HG02885 (cell line): ENCODE measurements around the gene FGD6.
"Not testable (repeated sequence)": the region's sequence is repeated elsewhere in the genome, so short reads cannot be mapped to it uniquely, and the experiment has no call there.

Experiments used
- ATAC-seq: cut with Tn5 transposase; IDR thresholded peaks from one replicate; pipeline ENCODE4 v1.9.1; 2021; ENCODE audit warnings: mild to moderate bottlenecking; ENCODE audit not compliant: unreplicated experiment, poor library complexity

The FGD6 gene

GRCh38 chr12:95207407-95207806, 9.9 kb downstream of the FGD6 start:
- ATAC-seq, result no peak

- ATAC-seq, result no peak
These were observed 10.4 kb downstream of the FGD6 start for GRCh38 chr12:95206916-95207315.

GRCh38 chr12:95205685-95206084, 11.6 kb downstream of the FGD6 start:
- ATAC-seq, result no peak

GRCh38 chr12:95205016-95205624, 12.1 kb downstream of the FGD6 start:
- no peak for ATAC-seq

GRCh38 chr12:95204141-95204866, 13.0 kb downstream of the FGD6 start:
- no peak for ATAC-seq

GRCh38 chr12:95203487-95204030, 13.7 kb downstream of the FGD6 start:
- no peak for ATAC-seq

- ATAC-seq, result no peak
These were observed 14.4 kb downstream of the FGD6 start for GRCh38 chr12:95202691-95203486.

GRCh38 chr12:95201056-95201670, 16.1 kb downstream of the FGD6 start:
- ATAC-seq, result no peak

- ATAC-seq, result no peak
These were observed 17.0 kb downstream of the FGD6 start for GRCh38 chr12:95200128-95200894.

- ATAC-seq, result peak; percentile 71
These were observed 18.4 kb downstream of the FGD6 start for GRCh38 chr12:95198914-95199313.

- ATAC-seq, result no peak
These were observed 19.6 kb downstream of the FGD6 start for GRCh38 chr12:95197636-95198035.

- not testable (repeated sequence) for ATAC-seq
These were observed 20.2 kb downstream of the FGD6 start for GRCh38 chr12:95196875-95197569.

GRCh38 chr12:95195122-95195521, 22.1 kb downstream of the FGD6 start:
- no peak for ATAC-seq

- ATAC-seq, result no peak
These were observed 24.1 kb downstream of the FGD6 start for GRCh38 chr12:95193139-95193538.

GRCh38 chr12:95192271-95192670, 25.0 kb downstream of the FGD6 start:
- ATAC-seq, result no peak

- ATAC-seq, result no peak
These were observed 26.1 kb downstream of the FGD6 start for GRCh38 chr12:95191060-95191696.

GRCh38 chr12:95187865-95188415, 29.3 kb downstream of the FGD6 start:
- ATAC-seq, result no peak

GRCh38 chr12:95185854-95186253, 31.4 kb downstream of the FGD6 start:
- ATAC-seq, result no peak
